Measurements from ENCODE around the gene LGALS16.
"Not testable (repeated sequence)": the region's sequence is repeated elsewhere in the genome, so short reads cannot be mapped to it uniquely, and the experiment has no call there.

Gene LGALS16

DNA sequence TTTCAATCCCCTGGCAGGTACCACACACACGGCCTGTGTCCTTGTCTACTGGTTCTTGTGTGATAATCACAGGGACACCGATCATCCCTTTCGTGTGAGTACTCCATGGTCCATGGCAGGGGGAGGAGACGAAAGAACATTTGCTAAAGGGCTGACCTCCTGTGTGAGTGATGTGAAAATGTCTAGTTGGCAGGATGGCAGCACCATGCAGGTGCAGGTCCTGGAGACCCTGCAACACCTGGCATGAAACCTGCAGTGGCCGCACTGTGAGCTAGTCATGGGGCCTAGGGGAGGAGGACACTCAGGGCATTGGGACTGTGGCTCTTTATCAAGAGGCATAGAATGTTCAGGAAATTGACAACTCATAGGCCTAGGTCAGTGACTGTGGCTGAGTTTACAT is 25.7 kb downstream of the LGALS16 start:
- DNase-seq (ENCODE audit: low read depth in 1 of 2, low spot score in 1 of 2): no peak
- no peak for TF ChIP-seq JUND (IDR thresholded peaks at IDR 0.05; ENCODE audit: low read depth)
- in situ Hi-C loops (cut with HindIII; ENCODE audit: low pct_unique_long_range_greater_than_20kb, low sequenced_read_pairs): no loop called here

DNA sequence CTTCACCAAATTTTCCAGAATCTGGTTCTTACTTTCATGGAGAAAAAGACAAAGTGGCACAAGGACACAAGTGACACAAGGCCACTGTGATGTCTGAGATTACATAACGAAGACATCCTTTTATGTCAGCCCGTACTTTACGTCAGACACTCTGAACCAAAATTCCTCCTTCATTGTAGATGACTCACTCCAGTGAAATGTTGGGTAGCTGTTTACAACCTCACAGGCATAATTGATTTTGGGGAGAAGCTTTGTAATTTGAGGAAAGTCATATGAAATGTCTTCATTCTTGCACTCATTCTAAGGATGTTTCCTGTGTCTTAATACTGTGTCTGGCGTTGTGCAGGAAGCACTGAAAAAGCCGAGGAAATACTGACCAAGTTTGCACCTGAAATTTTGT is 28.6 kb downstream of the LGALS16 start:
- no peak for TF ChIP-seq JUND (IDR thresholded peaks at IDR 0.05; ENCODE audit: low read depth)
- DNase-seq (ENCODE audit: low read depth in 1 of 2, low spot score in 1 of 2): no peak
- in situ Hi-C loops (cut with HindIII; ENCODE audit: low pct_unique_long_range_greater_than_20kb, low sequenced_read_pairs): no loop called here

DNA sequence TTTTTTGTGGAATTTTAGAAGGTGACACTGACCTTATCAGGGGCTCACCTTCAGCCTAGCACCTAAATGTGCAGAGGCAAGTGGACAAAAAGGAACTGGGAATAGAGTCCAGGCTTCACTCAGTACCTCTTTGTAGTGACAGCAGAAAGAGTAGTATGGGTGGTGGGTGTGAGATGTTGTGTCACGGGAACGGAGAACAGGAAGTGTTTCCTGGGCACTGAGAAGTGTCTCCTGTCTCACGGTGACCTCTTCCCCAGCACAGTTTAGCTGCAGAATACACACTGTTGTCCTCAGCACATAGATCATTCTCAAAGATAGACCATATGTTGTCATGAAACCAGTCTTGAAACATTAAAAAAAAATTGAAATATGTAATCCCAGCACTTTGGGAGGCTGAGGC is 31.0 kb downstream of the LGALS16 start:
- TF ChIP-seq JUND (IDR thresholded peaks at IDR 0.05; ENCODE audit: low read depth): no peak
- in situ Hi-C loops (cut with HindIII; ENCODE audit: low pct_unique_long_range_greater_than_20kb, low sequenced_read_pairs): no loop called here
- no peak for DNase-seq (ENCODE audit: low read depth in 1 of 2, low spot score in 1 of 2)

DNA sequence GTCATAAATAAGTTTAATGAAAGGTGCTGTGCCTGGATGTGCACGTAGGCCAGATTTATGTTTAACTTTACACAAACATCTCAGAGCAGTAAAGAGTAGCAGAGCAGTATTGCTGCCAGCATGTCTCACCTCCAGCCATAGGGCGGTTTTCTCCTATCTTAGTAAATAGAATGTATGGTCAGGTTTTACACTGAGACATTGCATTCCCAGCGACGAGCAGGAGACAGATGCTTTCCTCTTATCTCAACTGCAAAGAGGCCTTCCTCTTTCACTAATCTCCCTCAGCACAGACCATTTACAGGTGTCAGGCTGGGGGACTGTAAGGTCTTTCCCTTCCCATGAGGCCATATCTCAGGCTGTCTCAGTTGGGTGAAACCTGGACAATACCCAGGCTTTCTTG is 32.9 kb downstream of the LGALS16 start:
- in situ Hi-C loops (cut with HindIII; ENCODE audit: low pct_unique_long_range_greater_than_20kb, low sequenced_read_pairs); DNase-seq (ENCODE audit: low read depth in 1 of 2, low spot score in 1 of 2): not testable (repeated sequence)

DNA sequence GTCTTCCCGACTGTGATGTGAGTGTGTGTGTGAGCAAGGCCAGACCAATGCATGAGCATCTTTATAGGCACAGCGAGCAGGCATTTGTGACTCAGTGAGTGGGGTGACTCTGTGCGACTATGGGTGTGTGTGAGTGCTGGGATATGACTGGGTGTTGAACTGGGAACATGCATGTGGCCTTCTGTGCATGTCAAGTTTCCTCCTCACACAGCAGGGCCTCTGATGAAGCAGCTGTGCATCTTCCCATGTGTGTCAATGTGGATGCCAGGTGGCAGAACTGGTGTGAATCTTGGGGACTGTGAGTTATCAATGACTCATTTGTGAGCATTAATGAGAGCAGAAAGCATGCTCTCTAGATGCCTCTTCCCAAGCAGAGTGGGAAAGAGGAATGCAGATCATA is 36.5 kb downstream of the LGALS16 start:
- in situ Hi-C loops (cut with HindIII; ENCODE audit: low pct_unique_long_range_greater_than_20kb, low sequenced_read_pairs): no loop called here
- DNase-seq (ENCODE audit: low read depth in 1 of 2, low spot score in 1 of 2): no peak
- TF ChIP-seq JUND (IDR thresholded peaks at IDR 0.05; ENCODE audit: low read depth): no peak

DNA sequence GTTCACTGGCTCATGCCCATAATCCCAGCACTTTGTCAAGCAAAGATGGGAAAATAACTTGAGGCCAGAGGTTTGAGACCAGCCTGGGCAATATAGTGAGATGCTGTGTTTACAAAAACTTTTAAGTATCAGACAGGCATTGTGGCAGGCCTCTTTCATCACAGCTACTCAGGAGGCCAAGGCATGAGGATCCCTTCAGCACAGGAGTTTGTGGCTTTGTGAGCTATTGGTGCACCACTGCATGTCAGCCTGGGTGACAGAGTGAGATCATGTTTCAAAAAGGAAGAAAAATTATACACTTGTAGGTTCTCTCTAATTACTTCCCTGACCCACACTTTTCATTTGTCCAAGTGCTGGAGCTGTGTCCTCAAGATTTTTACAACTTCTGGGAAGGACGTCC is 37.1 kb downstream of the LGALS16 start:
- in situ Hi-C loops (cut with HindIII; ENCODE audit: low pct_unique_long_range_greater_than_20kb, low sequenced_read_pairs): no loop called here
- DNase-seq (ENCODE audit: low read depth in 1 of 2, low spot score in 1 of 2): no peak
- no peak for TF ChIP-seq JUND (IDR thresholded peaks at IDR 0.05; ENCODE audit: low read depth)

DNA sequence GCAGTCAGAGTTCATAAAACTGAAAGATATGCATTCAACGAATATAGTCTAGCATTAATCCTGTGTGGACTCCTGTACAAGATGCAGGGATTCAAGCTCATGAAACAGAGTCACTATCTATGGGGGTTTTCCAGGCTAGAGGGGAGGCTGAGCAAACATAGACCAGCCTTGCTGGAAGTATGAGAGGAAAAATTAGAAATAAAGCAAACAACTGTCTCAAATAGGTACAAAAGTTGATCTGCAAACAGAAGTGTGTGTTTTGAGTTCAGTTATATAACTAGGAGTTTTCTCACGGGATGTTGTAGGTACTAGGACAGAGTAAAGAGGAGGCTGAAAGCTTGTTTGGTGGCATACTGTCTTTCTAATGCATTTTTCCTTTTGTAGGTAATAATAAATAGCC is 40.0 kb downstream of the LGALS16 start:
- no peak for TF ChIP-seq JUND (IDR thresholded peaks at IDR 0.05; ENCODE audit: low read depth)
- no peak for DNase-seq (ENCODE audit: low read depth in 1 of 2, low spot score in 1 of 2)
- in situ Hi-C loops (cut with HindIII; ENCODE audit: low pct_unique_long_range_greater_than_20kb, low sequenced_read_pairs): no loop called here

DNA sequence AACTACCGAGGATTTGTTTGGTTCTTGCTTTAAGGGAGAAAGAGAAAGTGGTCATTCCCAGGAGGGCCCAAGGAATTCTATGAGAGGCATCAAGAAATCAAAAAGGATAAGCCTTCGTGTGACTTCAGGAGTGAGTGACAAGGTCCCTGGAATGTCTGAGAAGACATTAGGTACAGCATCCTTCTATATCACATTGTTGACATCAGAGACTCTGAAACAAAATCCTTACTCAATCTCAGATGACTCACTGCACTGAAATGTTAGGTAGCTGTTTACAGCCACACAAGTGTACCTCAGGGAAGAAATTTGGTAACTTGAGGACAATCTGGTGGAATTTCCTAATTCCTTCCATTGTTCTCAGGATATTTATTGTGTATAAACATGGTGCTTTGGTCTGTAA is 40.7 kb downstream of the LGALS16 start:
- in situ Hi-C loops (cut with HindIII; ENCODE audit: low pct_unique_long_range_greater_than_20kb, low sequenced_read_pairs): no loop called here
- TF ChIP-seq JUND (IDR thresholded peaks at IDR 0.05; ENCODE audit: low read depth): no peak
- no peak for DNase-seq (ENCODE audit: low read depth in 1 of 2, low spot score in 1 of 2)

DNA sequence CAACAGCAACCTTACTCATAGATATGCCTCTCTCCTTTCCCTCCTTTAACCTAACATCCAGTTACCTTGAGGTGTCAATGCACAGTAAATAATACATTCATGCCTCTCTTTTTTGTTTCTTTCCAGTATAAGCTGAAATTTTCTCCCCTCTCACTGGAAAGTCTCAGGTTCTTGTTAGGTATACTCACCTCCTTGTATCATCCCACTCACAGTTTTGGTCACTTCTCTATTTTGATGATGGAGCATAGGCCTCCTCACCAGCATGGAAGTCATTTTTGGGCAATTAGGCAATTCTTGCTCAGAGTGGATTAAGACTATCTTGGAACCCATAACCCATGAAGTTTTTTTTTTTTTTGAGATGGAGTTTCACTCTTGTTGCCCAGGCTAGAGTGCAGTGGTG is 42.8 kb downstream of the LGALS16 start:
- DNase-seq (ENCODE audit: low read depth in 1 of 2, low spot score in 1 of 2): no peak
- in situ Hi-C loops (cut with HindIII; ENCODE audit: low pct_unique_long_range_greater_than_20kb, low sequenced_read_pairs): no loop called here
- TF ChIP-seq JUND (IDR thresholded peaks at IDR 0.05; ENCODE audit: low read depth): no peak

DNA sequence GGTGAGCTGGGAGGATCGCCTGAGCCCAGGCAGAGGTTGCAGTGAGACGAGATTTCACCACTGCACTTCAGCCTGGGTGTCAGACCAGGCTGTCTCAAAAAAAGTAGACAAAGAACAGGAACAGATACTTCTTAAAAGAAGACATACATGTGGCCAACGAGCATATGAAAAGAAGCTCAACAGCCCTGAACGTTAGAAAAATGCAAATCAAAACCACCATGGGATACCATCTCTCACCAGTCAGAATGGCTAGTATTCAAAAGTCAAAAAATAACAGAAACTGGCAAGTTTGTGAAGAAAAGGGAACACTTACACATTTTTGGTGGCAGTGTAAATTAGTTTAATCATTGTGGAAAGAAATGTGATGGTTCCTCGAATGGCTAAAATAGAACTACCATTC is 45.6 kb downstream of the LGALS16 start:
- no peak for DNase-seq (ENCODE audit: low read depth in 1 of 2, low spot score in 1 of 2)
- no peak for TF ChIP-seq JUND (IDR thresholded peaks at IDR 0.05; ENCODE audit: low read depth)
- in situ Hi-C loops (cut with HindIII; ENCODE audit: low pct_unique_long_range_greater_than_20kb, low sequenced_read_pairs): no loop called here

DNA sequence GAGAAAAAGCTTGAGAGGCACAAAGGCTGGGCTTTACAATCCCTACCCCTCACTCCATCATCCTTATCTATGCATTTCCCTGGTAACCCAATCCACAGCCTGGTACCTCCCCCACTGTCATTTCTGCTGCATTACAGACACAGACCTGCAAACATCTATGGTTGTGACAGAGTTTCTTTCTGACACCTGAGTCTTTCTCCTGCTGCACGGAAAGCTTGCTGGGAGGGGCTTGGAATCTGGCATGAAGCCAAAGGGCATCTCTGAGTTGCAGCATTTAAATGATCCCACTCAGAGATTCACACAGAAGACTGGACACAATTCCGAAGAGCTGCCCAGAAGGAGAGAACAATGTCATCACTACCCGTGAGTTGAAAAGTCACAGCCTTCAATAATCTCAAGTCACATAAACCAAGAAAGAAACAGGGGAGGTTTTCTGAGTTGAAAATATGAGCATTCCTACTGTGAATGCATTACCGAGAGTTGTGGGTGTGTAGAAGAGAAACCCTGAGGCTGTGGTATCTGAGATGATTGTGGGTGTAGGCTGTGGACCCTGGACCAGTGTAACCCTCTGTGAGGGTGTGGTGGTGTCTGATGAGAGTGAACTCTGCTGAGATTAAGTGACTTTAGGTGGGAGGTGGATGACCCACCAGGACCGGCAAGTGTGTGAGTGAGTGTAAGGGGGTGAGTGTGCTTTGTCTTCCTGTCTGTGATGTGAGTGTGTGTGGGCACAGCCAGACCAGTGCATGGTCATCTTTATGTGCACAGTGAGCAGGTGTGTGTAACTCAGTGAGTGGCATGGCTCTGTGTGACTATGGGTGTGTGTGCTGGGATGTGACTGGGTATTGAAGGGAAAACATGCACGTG is 48.7 kb downstream of the LGALS16 start, which contains the start of gene LGALS14:
Gene LGALS14 (plus strand): TSS at position 301 of the 864 bp plus-strand sequence. CDS start 48 bp downstream, at position 349.
- no peak for DNase-seq (ENCODE audit: low read depth in 1 of 2, low spot score in 1 of 2)
- no peak for TF ChIP-seq JUND (IDR thresholded peaks at IDR 0.05; ENCODE audit: low read depth)
- in situ Hi-C loops (cut with HindIII; ENCODE audit: low pct_unique_long_range_greater_than_20kb, low sequenced_read_pairs): no loop called here

DNA sequence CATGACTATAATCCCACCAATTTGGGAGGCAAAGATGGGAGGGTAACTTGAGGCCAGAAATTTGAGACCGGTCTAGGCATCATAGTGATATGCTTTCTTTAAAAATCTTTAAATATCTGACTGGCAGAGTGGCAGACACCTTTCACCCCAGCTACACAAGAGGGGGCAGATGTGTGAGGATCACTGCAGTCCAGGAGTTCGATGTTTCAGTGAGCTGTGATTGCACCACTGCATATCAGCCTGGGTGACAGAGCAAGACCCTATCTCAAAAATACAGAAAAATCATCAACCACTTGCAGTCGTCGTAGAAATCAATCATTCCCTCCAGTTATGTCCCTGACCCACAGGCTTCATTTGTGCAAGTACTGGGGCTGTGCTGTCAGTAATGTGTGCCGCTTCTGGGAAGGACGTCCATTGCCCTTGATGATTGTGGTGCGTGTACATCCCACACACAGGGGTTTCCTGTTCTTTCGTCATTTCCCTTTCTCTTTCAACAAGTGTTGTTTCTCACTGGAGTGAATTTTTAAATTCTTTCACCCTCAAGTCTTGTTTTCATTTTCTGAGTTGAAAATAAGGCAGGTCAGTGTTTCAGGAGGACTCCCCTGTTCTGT is 50.0 kb downstream of the LGALS16 start:
- DNase-seq (ENCODE audit: low read depth in 1 of 2, low spot score in 1 of 2): no peak
- no peak for TF ChIP-seq JUND (IDR thresholded peaks at IDR 0.05; ENCODE audit: low read depth)
- in situ Hi-C loops (cut with HindIII; ENCODE audit: low pct_unique_long_range_greater_than_20kb, low sequenced_read_pairs): no loop called here

DNA sequence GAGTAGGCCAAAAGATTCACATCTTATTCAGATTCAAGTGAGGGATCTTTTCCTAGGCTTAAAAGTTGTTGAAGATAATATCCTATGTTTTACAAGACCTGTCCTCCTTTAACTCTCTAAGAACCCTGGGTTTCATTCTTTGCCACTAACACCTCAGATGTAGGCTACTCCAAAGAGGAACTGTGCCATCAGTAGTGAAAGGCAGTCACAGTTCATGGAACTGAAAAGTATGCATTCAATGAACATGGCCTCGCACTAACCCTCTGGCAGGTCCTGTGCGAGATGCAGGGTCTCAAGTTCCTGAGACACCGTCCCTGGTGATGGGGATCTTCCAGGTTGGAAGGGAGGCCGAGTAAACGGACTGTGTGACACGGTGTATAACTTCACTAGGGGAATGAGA is 52.9 kb downstream of the LGALS16 start:
- DNase-seq (ENCODE audit: low read depth in 1 of 2, low spot score in 1 of 2): no peak

More for the DNA sequence above, 52.9 kb downstream of the LGALS16 start:
- no peak for TF ChIP-seq JUND (IDR thresholded peaks at IDR 0.05; ENCODE audit: low read depth)
- in situ Hi-C loops (cut with HindIII; ENCODE audit: low pct_unique_long_range_greater_than_20kb, low sequenced_read_pairs): no loop called here
